NCI-H1092 treated with DMSO at 0.1 percent for 48 hours (cell line): ENCODE measurements around the gene ADH7.

Experiments used
- DNase-seq: peaks from one replicate; lab custom pipeline; 2025; lab: John Stamatoyannopoulos, UW

ADH7 gene

DNA sequence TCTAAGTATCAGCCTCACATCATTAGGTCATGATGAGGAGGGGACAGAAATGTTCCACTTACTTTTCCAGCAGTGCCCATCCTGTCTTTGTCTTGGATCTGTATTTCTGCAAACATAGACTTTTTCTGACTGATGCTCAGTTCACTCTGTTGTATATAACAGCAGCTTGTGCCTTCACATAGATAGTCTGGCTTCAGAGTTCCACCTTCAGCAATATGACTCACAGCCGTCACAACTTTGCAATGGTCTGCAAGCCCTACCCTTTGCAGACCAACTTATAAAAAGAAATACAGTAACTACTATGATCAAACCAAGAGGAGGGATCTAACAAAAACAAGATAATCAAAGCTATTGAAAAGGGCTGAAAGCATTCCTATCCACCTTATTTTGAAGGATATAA lies at the start of gene ADH7:
TSS of gene ADH7 (minus strand) at position 189 of the 400 bp plus-strand sequence. CDS start at position 80, 109 bp downstream.
- DNase-seq: no peak

DNA sequence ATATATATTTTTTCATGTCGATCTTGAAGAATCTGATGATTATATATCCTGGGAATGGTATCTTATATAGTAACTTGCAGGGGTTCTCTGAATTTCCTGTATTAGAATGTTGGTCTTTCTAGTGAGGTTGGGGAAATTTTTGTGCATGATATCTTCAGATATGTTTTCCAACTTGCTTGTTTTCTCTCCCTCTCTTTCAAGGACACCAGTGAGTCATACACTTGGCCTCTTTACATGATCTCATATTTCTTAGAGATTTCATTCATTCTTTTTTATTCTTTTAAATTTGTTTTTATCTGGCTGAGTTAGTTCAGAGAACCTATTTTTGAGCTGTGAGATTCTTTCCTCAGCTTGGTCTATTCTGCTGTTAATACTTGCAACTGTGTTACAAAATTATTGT lies 48.5 kb upstream of the ADH7 start:
- DNase-seq: no peak

DNA sequence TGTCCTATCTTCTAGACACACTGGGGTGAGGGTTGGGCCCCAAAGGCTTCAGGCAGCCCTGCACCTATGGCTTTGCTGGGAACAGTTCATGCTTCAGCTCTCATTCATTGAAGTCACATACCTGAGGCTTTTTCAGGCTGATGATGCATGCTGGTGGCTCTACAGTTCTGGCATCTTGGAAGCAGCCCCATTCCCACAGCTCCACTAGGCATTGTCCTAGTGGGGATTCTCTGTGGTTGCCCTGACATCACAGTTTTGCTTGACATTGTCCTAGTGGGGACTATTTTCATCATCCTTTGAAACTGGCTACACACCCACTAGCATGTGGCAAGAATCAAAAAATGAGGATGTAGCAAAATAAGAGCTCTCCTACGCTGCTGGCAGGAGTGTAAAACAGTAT lies 38.0 kb upstream of the ADH7 start:
- no peak for DNase-seq

GRCh38 chr4:99471896-99472295 lies 36.8 kb upstream of the ADH7 start:
- DNase-seq: no peak

- no peak for DNase-seq
These were observed 36.2 kb upstream of the ADH7 start for GRCh38 chr4:99471349-99471748.

GRCh38 chr4:99468889-99469288 lies 33.7 kb upstream of the ADH7 start:
- no peak for DNase-seq

DNA sequence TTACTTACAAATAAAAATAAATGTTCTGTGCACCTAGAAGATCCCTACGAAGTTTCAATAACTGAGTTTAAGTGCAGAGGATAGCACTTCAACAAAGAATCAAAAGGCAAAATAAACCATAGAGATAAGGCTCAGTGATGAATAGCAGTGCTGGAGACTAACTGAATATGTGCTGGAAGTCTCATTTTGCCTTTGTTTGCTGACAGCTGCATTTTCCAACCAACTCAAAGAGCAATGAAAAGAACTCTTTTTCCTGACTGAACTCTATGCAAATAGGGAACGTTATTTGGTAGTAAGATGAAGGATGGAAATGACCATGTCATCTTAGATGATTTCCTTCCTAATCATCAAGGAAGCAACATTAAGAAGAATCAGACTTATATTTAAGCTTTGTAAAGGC lies 32.7 kb upstream of the ADH7 start:
- no peak for DNase-seq

- DNase-seq: no peak
These were observed 28.4 kb upstream of the ADH7 start for GRCh38 chr4:99463566-99463965.

DNA sequence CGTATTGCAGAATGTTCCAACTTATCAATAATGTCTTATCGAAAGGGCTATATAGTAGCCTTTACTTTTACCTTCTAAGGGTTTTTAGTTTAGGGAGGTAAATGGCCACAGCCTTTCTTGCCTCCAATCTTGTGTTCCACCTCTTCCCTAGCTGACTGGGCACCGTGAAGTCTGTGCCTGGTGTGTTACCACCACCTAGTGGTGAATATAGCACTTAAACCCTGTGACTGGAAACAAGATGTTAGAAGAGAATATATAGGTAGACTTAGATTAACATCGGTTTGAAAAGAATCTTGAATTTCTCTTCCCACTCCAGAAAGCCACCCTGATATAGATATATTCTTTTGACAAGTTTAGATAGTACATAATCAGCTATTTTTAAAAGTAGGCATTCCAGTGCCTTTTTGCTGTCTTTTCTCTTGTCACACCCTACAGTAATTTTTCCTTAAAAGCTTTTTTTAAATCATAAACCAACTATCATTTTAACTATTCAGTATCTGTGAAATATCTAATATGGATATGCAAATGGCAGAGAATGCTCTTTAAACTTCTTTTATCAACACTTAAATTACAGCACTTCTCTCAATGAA lies 27.8 kb upstream of the ADH7 start:
- DNase-seq: peak; percentile 58

DNA sequence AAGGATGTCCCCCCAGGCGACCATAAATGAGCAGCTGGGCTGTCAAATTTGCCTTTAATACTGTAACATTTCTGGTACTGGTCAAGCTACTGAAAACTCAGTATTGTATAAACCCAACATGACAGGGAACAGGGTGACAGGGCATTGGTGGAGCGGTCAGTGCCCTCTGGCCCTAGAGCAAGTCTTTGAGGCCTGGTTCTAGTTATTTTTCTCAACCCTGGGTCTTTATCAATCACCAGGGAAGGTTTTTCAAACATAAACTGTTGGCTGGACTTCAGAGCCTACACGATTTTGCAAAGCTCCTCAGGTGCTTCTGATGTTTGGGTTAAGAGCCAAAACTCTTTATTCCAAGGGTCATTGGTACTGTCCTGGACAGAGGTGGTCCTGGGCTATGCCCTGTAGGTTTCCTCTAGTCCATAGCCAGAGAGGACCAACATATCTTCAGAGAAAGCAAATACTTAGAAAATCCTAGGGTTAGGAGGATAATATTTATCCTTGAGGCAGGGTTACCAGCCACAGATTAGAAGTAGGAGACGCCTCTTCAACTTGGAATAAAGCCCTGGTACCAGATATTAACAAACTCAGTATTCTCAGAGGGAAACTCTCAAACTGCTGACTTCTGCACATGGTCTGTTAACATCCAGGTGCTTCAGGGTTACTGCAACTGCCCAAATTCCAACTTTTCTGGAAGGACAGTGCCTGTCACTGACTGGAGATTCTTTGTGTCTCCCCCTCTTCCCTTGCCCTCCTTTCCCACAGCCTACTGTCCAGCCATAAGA lies 26.7 kb upstream of the ADH7 start:
- DNase-seq: no peak

- DNase-seq: no peak
These were observed 24.5 kb upstream of the ADH7 start for GRCh38 chr4:99459546-99460042.

DNA sequence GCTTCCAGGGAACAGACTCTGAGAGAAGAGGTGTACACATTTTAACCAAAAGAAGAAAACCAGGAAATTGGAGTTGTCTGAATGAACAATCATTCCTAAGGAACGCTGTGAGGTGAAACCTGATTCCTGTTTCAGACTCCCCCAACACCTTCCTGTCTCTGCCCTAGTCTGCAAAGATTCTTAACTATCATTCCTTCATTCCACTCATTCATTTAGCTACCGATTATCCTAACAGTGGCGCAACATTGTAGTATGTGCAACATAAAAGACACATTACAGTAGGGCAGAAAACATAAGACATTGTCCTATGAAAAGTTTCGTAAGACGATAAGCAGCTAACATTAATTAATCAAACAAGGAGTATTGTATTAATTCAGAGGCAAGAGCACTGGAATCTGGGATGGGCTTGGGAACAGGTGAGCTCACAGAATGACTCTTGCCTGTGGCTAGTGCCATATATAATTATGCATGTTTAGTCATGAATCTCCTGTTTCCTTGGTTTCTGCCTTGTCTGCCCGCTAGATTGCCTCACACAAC lies 23.8 kb upstream of the ADH7 start:
- DNase-seq: no peak

DNA sequence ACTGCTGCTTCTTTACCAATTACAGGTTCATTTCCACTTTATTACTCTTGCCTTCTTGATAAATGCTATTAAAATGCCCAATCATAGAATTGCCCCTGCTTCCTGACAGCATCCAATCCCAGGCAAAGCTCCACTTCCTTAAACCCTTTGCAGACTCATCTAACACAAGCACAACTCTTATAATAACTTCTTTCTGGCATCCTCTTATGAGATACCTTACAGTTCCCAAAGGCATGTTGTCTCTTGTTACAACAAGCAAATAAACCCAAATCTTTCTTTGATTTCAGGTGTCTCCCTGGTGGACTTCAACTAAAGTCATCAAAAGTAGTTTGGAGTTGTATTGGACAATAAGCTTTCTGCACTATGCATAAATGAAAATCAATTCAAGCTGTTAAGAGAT lies 22.5 kb upstream of the ADH7 start:
- no peak for DNase-seq

DNA sequence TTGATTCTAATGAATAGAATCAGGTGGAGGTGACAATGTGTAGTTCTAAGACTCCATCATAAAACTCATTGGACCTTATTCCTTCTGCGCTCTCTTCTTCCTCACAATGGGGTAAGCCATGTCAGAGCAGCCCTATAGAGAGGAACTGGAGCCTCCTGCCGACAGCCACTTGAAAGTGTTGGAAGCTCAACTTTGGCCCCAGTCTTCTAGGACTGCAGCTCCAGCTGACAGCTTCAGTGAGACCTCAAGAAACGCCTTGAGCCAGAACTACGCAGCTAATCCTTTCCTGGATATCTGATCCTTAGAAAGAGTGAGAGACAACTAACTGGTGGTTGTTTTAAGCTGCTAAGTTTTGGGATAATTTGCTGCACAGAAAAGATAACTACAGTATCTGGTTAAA lies 22.1 kb upstream of the ADH7 start:
- DNase-seq: no peak

DNA sequence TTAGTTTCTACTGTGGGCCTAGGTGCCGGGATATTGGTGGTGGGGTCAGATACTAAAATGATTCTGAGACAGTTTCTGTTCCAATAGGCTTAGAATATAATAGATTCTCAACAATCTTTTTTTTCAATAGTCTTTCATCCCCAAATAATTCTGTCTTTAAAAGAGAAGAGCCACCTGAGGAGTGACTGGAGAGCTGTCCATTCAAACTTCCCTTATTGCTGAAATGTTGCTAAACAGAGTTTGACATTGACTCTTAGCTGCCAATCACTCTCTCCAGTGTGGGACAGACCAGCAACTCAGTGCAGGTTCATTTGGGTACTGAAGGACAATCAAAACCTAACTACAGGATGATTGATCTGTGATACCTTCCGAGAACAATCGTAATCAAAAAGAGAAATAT lies 12.4 kb upstream of the ADH7 start:
- DNase-seq: no peak

GRCh38 chr4:99447079-99447478 lies 11.9 kb upstream of the ADH7 start:
- DNase-seq: no peak

DNA sequence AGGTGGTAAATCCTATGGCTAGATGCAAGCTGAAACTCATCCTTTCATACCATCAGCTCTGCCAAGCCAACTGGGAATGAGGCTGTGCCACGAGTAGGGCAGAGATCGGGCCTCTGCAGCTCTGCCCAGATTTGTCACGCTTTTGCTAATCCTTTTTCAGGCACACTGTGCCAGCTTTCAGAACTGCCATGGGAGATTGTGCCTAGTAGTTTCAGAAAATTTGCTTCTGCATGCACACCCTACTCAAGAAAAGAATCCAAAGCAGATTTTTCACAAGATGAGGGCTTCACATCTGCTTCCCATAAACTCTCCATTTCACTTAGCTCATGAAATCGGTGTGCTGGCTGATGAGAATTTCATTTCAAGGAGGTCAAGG lies 3.3 kb upstream of the ADH7 start:
- no peak for DNase-seq

- no peak for DNase-seq
These were observed 2.7 kb upstream of the ADH7 start for GRCh38 chr4:99437723-99438404.

DNA sequence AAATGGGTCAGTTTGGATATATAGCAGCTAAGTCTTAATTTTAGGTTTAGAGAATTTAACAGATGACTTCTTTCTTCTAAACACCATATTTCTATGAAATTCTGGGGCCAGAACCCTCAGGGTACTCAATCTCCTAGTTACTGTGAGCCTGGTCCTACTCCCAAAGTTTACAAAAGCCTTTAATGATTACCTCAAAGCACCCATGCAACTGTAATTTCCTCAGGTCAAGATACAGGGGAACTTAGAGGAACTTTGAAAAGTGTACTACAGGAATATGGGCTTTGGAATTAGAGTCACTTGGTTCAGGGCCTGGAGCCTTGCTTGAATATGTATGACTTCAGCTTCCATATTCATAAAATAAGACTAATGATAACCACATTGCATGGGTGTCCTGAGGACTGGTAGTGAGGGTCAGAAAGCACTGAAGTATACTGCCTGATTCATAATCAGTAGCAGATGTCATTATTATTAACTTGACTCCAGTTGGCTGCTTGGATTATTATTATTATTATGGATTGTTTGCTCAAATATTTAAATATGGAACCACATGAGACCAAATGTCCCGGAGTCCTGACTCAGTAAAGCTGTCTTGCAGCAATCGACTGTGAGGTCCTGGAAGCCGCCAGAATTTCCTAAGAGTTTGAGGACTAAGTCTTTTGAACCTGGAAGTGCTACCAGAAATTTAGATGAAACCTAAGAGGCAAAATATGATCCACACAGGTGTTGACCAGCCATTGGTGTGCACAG lies 2.0 kb upstream of the ADH7 start:
- no peak for DNase-seq

DNA sequence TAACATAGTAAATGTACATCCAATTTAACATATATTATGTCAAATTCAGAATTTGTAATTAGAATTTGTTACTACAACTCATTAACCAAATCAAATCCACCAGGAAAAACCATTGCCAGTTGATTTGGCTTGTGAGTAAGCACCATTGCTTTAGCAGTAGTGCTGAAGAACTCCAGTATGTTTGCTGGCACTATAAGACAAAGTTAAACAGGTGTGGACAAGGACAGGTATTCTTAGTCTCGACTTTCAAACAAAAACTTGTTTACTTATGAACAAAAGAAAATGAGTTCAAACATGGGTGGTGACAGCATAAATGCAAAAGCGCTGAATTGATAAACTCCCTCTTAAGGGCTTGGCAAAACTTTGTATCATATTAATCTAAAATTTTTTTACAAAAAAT lies 1.3 kb upstream of the ADH7 start:
- DNase-seq: no peak

DNA sequence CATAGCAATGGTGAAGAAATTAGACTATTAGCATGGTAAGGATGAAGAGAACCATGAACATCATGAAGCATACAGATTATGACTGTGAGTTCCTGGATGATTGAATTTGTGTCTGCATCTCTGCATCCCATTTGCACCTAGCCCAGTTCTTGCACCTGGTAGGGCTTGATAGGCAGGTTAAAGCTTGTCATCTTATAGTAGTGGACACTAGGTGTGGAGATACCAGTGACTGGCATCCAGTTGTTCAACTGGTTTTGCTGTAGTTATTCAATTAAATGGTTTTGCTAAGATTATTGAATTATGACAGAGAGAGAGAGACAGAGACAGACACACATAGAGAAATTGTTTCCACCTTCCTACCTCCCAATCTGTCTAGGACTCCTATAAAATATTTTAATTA lies 5.0 kb downstream of the ADH7 start:
- DNase-seq: no peak

DNA sequence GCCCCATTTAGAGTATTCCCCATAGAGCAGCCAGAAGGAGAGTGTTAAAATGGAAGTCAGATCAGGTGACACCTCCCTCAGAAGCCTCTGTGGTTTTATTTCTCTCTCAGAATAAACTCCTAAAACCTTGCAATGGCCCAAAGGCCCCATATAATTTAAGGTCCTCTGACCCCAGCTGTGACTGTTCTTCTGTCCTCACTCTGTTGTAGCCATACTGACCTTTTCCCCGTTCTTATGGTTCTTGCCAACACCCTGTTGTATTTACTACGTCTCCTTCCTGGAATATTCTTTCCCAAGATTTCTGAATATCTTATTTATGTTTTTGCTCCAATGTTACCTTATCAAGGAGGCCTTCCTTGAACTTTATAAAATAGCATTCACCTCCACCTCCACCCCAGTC lies 18.0 kb downstream of the ADH7 start:
- no peak for DNase-seq
